HG03135 (cell line): ENCODE measurements around the gene PARP15.
"Not testable (repeated sequence)": the region's sequence is repeated elsewhere in the genome, so short reads cannot be mapped to it uniquely, and the experiment has no call there.

ENCODE experiments used
- ATAC-seq: cut with Tn5 transposase; IDR thresholded peaks from one replicate; pipeline ENCODE4 v1.9.1; 2021; ENCODE audit warnings: mild to moderate bottlenecking, moderate library complexity; ENCODE audit not compliant: unreplicated experiment

PARP15 gene

GRCh38 chr3:122662505-122662904 is 85.1 kb downstream of the PARP15 start:
- ATAC-seq: no peak

GRCh38 chr3:122665226-122665786 is 87.9 kb downstream of the PARP15 start:
- ATAC-seq: no peak

DNA sequence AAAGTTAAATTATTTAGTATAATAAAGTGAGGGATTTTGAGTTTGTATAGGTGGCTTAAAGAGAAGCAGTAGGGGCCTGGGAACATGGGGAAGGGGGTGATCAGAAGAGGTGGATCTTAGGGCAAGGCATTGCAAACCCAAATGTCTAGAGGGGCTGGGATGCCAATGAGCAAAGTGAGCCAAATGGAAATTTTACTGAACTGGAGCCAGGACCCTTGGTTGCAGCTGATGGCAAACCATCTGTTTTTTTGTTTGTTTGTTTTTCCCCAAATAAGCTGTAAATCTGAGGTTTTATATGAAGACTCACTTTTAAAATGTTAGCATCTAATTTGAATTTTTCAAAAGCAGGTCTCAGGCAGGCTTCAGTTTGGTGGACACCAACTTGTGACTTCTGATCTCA is 88.4 kb downstream of the PARP15 start:
- no peak for ATAC-seq

DNA sequence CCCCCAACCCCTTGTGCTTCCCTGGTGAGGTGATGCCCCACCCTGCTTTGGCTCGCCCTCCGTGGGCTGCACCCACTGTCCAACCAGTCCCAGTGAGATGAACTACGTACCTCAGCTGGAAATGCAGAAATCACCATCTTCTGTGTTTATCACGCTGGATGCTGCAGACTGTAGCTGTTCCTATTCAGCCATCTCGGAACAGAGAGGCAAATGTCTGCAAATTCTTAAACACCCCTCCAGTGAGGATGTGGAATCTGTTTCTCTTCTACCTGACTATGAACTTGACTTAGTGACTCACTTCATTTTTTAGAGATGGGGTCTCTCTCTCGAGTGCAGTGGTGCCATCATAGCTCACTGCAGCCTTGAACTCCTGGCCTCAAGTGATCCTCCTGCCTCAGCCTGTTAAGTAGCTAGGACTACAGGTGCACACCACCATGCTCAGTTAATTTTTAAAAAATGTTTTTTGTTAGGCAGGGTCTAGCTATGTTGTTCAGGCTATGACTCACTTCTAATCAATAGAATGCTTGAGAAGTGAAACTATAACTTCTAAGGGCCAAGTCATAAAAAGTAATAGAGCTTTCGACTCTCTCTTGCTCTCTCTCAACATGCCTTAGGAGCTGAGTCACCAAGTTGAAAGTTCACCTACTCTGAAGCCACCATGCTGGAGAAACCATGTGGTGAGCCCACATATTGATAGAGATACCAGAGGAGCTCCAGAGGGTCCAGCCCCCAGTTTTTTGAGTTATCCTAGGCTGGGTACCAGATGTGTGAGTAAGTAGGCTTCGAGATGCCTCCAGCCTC is 91.7 kb downstream of the PARP15 start:
- ATAC-seq: no peak

- no peak for ATAC-seq
Observed at GRCh38 chr3:122671553-122671952, 94.1 kb downstream of the PARP15 start.

DNA sequence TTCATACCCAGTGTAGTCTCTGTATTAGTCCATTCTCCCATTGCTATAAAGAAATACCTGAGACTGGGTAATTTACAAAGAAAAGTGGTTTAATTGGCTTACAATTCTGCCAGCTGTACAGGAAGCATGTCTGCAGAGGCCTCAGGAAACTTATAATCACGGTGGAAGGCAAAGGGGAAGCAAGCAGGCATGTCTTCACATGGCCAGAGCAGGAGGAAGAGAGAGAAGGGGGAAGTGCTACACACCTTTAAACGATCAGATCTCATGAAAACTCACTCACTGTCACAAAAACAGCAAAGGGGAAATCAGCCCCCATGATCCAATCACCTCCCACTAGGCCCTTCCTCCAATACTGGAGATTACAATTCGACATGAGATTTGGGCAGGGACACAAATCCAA is 96.9 kb downstream of the PARP15 start:
- ATAC-seq: no peak

GRCh38 chr3:122676759-122677158 is 99.3 kb downstream of the PARP15 start:
- ATAC-seq: no peak

- no peak for ATAC-seq
Observed at GRCh38 chr3:122677216-122677615, 99.8 kb downstream of the PARP15 start.

GRCh38 chr3:122678506-122678905 is 101.1 kb downstream of the PARP15 start:
- ATAC-seq: no peak

DNA sequence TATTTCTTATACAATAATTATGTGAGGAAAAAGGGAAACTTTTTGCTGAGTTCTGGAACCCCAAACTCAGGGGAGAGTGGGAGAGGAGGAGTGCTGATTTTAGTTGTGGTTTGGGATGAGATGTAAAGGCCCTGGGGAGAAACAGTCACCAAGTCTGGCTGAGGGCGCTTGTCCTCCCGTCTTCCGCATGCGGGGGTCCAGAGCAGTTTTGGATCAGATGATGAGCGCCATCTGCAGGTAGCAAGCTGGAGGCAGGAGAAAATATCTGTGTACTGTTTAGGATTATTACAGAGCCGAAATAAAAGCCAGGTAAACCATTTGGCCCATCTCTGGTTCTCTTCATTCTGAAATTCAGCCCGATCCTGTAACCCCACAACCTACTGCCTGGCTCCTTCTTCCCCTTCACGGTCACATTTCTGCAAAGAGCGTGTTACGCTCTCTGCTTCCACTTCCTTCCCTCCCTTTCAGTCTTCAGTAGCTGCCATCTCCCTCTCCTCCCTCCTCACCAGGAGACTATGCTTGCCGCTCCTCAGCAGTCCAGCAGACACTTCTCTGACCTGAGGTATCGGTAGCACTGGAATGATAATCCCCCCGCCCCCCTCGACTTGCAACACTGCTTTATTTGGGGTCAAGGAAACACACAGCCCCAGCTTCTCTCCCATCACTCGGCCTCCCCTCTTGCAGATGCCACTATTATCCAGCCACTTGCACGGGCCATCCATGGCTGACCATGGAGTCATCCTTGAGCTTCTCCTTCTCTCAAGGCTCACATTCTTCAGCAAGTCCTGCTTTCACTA is 101.8 kb downstream of the PARP15 start:
- peak; percentile 43 for ATAC-seq

DNA sequence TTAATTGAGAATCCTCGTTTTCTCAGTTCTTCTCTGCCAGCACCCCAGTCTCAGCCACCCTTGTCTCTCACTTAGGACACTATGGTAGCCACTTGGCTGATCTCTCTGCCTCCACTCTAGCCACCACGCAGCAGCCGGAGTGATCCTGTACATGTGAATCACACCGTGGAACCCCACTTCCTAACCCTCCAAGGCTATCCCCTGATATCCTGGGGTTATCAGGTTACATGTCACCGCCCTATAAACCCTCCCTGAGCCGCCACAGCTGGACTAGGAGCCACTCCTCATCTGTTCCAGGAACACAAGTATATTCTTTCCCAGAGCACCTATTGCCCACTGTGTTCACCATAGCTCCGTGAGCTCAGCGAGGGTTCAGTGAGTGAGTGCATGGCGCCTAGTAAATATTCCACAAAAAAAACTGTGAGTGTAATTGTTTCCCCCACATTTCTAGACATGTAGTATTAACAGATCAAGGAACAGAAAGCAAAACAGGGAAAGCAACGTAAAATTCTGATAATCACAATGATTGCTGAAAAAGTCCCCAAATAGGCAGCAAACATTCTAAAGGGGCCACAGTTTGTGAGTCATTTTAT is 102.5 kb downstream of the PARP15 start:
- peak; percentile 5 for ATAC-seq

- ATAC-seq: peak; percentile 38
Observed at GRCh38 chr3:122680475-122681283, 103.2 kb downstream of the PARP15 start, which contains the start of gene PARP14. Gene PARP14, plus strand, starts transcription at chr3:122680839. Its CDS starts 45 bp downstream, at chr3:122680884.

GRCh38 chr3:122681284-122681973 is 104.0 kb downstream of the PARP15 start:
- no peak for ATAC-seq

DNA sequence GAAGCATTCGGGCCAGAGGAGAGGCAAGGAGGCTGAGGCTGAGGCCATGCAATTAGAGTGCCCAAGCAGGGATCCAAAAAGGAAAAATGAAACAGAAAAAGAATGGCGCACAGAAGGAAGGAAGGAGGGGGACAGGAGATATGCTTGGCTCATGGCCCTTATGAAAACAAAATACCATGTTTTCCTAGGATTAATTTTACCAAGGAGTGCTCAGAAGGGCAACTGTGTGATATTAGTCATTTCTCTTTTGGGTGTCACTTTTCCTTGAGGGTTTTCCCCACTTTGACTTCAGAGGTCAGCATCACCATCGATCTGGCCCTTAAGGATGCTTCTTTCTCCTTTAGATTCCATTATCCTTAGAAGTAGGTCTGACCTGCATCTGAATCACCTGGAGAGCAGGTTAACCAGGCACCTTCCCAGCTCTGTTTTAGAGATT is 104.5 kb downstream of the PARP15 start:
- no peak for ATAC-seq

DNA sequence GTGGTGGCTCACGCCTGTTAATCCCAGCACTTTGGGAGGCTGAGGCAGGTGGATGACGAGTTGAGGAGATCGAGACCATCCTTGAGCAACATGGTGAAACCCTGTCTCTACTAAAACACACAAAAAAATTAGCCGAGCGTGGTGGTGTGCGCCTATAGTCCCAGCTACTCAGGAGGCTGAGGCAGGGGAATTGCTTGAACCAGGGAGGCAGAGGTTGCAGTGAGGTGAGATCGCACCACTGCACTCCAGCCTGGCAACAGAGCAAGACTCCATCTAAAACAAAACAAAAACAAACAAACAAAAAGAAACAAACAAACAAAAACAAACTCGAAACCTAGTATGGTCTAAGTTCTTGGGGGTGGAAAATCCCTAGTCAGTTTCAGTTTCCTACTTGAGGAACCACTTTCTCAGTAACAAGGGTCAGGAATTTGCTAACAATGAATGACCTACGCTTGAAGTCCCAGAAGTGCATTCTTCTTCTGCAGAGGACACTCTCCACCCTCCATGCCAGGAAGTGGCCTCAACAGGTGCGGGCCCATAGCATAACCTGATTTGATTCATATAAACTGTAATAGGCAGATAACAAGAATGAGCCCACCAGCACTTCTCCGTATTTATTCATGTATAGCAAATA is 105.4 kb downstream of the PARP15 start:
- not testable (repeated sequence) for ATAC-seq

DNA sequence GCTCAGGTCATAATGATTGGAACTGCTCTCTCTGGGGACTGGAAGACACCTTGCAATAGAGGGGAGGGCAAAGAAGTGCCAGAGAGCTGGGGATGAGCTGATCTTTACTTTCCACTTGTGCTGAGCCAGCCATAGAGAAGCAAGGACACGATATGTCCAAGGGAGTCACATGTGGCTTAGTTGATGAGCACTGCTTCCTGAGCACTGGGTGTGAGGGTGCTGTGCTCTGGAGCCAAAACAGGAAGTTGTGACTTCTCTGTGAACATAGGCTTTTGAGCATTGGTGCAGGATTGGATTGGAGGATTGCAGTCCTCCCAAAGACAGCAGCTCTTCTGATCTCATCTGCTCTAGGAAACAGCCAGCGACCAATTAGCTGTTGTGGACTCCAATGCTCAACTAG is 109.8 kb downstream of the PARP15 start:
- no peak for ATAC-seq
